Measurements from ENCODE around the gene CENPL. TPM values are rescaled to one million over a fixed set of nuclear protein-coding genes. Genes with fewer than 3 reads are reported as not detected.
"Not testable (repeated sequence)": the region's sequence is repeated elsewhere in the genome, so short reads cannot be mapped to it uniquely, and the experiment has no call there.

Gene CENPL
- total RNA-seq, 1 donor from 2014 or later = 7.2 TPM

DNA sequence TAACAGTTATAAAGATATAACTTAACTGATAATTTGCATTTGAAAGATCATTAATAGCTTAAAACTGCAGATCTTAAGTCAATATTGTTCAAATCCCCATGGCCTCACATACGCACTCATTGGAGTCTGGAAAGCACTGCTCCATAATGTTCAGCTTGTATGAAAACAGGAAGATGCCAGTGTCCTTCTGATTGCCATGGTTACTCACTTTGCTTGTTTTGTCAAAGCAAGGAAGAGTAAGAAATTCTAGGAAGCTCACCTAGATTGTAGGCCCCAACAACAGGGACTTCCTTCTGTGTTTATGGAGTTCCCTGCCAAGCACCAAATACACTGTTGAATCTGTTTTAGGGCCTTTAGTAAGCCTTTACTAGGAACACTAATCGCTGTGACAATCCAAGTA, 32.2 kb upstream of the CENPL start:
- no peak for ATAC-seq

DNA sequence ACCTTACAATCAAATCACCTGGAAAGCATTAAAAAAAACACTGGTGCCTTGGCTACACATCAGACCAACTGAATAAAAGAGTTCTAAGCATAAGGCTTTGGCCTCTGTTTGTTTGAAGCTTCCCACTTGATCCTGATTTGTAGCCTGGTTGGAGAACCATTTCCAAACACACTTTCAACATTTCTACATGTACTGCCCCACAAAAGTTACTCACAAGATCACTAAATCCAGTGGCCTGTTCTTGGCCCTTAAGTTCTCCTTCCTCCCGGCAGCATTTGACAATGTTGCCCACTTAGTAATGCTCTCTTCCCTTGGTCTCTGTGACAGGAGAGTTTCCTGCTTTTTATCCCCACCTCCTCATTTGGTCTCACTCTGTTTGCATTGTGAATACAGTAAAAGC, 31.3 kb upstream of the CENPL start:
- no peak for ATAC-seq

DNA sequence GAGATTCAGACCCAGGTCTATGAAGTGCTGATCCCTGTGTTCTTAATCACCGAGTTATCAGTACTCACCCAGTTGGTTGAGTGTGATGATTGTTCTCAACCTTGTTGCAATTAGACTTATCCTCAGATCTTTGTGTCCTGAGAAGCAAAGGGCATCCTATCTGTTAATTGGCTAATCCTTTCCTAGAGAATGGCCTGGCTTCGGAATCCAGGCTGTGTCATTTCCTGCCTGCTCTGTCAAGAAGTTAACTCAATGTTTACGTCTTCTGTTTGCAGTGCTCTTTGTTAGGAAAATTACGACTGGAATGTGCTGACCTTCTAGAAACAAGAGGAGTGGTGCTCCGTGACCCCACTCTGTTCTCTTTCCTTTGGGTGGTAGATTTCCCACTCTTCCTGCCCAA, 28.4 kb upstream of the CENPL start:
- ATAC-seq = no peak

DNA sequence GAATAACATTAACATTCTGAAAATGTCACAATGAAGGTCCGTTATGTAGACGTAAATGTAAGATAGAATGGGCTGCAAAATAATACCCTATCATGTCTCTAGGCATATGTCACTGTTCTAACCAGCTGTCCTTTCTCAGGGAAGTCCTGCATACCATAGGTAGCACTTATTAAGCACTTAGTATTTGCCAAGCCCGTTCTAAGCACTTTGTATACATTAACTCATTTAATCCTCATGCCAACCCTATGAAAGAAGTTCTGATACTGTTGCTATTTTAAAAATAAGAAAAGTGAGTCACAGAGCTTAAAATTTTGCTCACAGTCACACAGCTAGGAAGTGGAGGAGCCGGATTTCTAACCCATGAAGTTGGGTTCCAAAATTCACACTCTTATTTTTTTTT, 27.4 kb upstream of the CENPL start:
- peak; percentile 82 for ATAC-seq

DNA sequence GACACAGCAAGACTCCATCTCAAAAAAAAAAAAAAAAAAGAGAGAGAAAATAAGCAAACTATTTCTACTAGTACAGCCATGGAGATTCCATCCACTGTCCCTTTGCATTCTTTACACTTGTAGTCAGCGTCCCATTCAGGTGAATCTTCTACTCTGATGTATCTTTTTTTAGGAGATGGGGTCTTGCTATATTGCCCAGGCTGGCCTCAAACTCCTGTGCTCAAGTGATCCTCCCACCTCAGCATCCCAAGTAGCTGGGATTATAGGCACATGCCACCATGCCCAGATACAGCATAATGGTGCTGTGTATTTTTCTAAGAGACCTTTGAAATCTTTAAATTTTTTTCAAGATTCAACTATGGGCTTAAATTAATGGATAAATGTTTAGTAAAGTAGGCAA, 8.1 kb upstream of the CENPL start:
- ATAC-seq = no peak

DNA sequence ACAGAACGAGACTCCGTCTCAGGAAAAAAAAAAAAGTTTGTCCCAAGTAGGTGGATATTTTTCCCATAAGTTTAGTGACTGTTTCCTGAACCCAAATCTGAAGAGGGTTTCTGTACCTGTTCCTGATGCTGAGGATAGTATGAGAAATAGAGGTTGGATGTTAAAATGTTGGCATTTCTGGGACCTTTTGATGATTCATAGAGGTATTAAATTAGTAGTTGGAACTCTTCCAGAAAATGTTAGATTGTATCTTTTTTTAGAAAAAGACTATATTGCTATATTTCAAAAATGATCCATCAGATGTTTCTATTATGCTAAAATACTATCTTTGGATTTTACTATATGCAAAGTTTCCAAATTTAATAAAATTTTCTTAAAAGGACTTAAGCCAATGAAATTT, 2.9 kb upstream of the CENPL start:
- no peak for ATAC-seq

DNA sequence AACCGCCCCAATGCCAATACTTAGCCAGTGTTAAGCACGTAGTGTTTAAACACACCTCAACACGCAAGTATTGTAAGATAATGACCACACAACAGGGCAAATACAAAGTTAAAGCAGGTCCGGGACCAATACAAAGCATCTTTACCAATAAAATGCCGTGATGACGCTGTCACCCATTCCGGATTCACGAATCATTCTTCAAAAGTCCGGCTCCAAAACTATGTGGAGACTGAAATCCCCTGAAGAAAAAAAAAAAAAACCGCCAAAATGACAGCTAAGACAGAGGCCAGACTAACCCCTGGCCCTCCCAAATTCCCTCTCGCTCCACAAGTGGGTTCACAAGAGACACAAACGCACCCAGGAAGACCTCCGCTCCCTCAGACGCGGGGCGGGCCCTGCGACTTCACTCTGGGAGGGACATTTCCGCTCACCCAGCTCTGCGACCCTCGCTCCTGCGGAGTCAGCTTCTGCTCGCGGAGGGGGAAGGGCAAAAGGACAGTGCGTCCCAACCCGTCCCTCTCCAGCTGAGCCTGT, 835 bp downstream of the CENPL start:
- no peak for ATAC-seq

DNA sequence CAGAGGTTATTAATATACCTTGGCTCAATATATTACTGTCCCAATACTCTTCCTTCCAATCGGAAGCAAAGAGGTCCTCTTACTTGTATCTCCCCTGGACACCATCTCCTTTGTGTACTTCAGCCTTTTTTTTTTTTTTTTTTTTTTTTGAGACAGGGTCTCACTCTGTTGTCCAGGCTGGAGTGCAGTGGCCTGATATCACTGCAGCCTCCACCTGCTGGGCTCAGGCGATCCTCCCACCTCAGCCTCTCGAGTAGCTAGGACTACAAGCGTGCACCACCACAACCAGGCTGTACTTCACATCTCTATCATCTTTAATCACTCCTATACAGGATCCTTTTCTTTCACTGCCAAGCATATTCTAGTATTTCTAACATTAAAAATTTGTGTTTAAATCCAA, 3.0 kb downstream of the CENPL start:
- ATAC-seq = no peak

DNA sequence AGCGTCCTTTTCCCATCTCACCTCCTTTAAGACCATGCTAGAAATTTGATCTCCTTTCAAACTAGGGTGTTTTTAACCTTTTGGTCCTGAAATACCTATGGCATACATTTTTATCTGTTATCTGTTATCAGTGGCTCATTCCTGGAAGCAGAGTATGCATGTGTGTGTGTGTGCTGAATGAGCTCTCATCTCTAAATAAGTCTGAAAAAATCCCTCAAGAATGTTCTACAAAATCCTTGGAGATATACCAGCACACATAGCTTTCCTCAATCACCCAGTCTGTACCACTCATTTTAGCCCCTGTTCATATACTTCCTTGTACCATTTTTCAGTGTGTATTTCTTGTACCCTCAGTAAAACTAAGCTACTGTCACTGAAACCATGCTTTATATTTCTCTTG, 6.2 kb downstream of the CENPL start:
- ATAC-seq = no peak

DNA sequence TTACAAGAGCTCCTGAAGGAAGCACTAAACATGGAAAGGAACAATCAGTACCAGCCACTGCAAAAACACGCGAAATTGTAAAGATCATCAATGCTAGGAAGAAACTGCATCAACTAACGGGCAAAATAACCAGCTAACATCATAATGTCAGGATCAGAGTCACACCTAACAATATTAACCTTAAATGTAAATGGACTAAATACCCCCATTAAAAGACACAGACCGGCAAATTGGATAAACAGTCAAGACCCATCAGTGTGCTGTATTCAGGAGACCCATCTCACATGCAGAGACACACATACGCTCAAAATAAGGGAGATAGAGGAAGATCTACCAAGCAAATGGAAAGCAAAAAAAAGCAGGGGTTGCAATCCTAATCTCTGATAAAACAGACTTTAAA, 11.0 kb downstream of the CENPL start:
- ATAC-seq = not testable (repeated sequence)

DNA sequence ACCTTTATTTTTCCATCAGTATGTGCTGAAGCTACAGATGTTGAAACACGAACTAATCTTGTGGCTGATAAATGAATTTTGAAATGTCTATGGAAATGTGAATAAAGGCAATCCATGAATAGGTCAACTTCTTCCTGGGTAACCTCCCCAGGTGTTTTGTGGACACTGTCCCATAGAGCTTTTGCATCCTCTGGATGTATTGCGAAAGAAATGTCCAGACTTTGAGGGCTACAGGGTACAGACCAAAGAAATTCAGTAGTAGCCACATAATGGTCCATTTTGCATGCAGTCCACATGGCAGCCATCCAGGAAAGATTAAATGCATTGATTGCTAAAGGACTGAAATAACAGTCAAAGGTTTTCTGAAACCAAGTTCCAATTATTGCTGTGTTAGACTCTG, 21.7 kb downstream of the CENPL start:
- no peak for ATAC-seq

DNA sequence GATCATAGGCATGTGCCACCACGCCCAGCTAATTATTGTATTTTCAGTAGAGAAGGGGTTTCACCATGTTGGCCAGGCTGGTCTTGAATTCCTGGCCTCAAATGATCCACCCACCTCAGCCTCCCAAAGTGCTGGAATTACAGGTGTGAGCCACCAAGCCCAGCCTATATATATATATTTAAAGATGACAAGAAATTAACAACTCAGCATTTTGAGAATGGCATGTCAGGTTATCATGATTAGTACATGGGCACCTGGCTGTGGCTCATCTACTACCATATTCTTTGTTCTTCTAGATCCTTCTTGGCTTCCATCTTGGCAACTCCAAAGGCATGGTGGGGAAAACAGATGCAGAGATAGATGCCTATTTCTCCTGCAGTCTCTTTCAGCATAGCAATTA, 24.7 kb downstream of the CENPL start:
- ATAC-seq = not testable (repeated sequence)

DNA sequence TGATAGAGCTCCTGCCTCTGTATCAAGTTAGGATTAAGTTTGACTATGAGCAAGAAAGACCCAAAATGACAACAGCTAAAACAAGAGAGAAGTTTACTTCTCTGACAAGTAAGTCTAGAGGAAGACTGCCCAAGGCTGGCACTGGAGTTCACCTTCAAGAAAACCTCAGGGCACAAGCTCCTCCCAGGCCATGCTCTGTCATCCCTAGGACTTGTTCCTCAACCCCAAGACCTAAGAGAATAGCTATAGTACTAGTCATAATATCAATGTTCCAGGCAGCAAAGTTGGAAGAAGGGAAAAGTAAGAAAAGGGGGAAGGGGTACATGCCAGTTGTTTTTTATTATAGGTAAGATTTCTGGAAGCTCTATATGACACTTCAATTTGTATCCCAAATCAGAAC, 26.6 kb downstream of the CENPL start:
- ATAC-seq = peak; percentile 71

DNA sequence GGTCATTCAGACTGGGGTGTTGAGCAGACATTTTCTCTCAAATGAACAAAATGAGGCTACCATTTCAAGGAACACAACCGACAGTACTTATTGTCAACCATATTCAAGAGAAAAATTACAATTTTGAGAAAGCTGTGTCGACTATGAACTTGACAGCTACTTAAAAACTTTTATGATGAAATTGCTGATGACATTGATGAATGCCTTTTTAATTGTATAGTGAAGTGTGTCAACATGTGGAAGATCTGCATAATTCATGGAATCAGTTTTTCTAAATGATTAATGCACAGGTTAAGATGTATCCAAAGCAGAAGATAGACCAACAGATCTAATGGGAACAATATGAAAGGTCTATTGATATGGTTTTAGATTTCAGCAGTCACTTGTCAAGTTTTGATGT, 34.8 kb downstream of the CENPL start:
- no peak for ATAC-seq

DNA sequence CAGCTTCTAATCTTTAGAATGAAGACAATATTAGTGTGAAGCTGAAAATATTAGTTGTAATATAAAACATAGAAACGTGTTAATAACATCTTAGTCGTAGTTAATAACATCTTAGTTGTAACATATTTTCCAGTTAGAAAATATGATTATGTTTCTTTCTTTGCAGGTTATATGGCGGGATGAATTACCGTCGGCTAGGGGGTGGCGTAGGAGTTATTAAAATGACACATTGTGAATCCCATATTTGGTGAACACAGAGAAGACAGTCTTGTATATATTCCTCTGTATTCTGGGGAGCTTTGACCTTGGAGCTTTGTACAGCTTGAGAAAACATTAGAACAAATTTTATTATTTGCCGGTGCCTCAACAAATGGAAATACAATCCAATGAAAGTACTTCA, 39.7 kb downstream of the CENPL start:
- no peak for ATAC-seq

DNA sequence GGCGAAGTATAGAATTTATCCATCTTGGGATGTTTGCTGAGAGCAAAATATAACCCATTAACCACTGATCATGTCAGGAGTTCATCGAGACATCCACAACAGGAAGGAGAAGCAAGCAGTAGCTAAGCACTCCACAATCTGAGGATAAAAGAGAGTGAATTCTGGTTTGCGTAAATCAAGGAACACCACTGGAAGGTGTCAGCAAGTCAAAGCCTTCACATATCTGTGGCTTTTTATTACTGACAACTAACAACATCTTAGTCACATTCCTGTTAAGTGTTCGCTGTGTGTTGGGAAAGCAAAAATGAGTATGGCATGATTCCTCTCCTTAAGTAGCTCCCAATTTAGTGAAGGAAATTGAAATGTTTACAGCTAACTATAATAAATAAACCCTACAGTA, 44.7 kb downstream of the CENPL start:
- no peak for ATAC-seq

DNA sequence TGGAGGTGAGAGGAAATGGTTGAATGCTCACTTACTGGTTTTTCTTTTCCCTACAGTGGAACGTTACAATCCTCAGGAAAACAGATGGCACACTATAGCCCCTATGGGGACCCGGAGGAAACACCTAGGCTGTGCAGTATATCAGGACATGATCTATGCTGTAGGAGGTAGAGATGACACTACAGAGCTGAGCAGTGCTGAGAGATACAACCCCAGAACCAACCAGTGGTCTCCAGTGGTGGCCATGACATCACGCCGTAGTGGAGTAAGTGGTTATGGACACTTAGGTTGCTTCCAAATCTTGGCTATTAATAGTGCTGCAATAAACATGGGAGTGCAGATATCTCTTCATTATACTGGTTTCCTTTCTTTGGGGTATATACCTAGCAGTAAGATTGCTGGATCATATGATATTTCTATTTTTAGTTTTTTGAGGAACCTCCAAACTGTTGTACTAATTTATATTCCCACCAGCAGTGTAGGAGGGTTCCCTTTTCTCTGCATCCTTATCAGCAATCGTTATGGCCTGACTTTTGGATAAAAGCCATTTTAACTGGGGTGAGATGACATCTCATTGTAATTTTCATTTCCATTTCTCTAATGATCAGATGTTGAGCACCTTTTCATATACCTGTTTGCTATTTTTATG, 49.0 kb downstream of the CENPL start:
- no peak for ATAC-seq

DNA sequence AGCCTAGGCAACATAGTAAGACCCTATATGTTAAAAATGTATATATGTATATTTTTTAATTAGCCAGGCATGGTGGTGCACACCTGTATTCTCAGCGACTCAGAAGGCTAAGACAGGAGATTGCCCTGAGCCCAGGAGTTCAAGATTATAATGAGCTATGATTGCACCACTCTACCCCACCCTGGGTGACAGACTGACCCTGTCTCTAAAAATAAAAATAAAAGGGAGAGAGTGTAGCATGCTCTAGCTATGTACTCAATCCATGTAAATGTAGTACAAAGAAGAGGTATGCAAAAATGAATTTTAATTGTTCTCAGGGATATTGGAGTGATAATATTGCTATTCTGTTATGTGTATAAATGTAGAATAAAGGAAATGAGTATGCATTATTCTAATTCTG, 53.1 kb downstream of the CENPL start:
- no peak for ATAC-seq

DNA sequence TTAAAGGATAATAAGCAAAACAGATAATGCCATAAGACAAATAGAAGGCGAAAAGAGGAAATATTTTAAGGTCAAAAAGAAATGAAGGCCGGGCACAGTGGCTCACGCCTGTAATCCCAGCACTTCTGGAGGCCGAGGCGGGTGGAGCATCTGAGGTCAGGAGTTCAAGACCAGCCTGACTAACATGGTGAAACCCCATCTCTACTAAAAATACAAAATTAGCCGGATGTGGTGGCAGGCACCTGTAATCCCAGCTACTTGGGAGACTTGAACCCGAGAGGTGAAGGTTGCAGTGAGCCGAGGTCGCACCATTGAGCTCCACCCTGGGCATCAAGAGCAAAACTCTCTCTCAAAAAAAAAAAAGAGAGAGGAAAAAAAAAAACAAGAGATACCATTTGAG, 54.4 kb downstream of the CENPL start:
- ATAC-seq = not testable (repeated sequence)

DNA sequence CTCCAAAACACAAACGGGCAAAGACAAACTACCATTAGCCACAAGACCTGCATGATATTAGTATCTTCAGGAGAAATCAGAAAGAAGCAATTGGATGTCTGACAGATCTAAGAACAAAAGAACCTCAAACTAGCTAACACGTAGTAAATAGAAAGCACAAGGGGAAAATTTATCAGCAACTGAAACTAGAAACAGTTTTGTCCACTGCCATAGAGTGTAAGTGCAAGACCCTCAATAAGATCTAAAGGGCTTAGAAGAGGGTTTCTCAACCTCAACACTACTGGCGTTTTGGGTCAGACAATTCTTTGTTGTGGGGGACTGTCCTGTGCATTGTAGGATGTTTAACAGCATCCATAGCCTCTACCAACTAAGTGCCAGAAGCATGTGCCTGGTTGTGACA, 55.9 kb downstream of the CENPL start:
- no peak for ATAC-seq

DNA sequence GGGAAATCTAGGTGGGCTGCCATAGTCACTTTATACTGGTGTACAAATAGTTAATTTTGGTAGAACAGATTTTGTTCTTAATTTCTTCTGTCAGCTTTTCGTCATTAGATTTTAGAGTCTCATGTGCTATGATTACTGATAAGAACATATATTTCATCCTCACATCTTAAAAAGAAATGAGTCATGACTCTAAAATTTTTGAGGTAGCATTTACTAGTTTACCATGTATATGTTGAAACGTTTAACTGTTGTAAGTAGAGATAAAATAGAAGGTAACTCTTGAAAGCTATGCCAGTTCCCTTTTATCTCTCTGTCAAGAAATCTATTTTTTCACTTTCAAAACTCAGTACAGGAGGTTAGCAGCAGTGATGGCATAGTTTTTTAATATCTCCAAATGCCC, 56.5 kb downstream of the CENPL start:
- no peak for ATAC-seq

DNA sequence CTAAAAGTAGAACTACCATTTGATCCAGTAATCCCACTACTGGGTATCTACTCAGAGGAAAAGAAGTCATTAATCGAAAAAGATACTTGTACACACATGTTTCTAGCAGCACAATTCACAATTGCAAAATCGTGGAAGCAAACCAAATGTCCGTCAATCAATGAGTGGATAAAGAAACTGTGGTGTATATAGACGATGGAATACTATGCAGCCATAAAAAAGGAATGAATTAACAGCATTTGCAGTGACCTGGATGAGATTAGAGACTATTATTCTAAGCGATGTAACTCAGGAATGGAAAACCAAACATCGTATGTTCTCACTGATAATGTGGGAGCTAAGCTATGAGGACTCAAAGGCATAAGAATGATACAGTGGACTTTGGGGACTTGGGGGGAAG, 60.4 kb downstream of the CENPL start:
- not testable (repeated sequence) for ATAC-seq

DNA sequence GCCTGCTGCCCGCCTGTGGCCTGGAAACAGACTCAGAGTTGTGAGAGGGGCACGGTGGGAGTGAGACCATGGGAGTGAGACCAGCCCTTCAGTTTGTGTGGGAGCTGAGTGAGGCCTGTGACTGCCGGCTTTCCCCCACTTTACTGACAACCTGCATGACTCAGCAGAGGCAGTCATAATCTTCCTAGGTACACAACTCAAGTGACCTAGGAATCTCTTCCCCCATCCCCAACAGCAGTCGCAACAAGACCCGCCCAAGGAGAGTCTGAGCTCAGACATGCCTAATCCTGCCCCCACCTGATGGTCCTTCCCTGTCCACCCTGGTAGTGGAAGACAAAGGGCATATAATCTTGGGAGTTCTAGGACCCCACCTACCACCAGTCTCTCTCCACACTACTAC, 65.7 kb downstream of the CENPL start:
- ATAC-seq = no peak

DNA sequence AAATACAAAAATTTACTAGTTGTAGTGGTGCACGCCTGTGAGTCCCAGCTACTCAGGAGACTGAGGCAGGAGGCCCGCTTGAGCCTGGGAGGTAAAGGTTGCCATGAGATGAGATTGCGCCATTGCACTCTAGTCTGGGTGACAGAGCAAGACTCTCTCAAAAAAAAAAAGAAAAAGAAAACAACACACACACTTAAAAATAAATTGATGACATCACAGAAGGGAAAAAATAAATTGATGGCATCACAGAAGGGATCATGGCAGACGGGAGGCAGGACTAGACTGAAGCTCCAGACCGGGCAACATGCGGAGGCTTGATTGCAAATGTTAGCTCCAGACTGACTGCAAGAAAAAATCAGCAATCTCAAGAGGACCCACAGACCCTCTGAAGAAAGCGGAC, 66.6 kb downstream of the CENPL start:
- no peak for ATAC-seq

DNA sequence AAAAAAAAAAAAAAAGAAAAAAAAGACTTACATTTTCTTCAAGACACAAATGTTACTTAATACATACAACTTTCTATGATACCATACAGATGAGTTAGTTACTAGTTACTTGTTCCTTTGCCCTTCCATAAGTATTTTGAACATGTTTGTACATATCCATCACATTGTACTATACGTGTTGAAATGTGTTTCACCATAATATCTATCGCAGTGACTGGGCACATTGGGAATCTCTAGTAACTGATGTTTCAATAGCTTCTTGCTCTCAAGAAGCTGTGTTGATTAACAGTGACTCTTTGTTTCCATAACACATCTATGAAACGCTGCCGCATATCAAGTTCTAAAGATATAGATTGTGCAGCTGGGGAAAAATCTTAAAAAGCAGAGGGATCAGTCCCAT, 67.0 kb downstream of the CENPL start:
- ATAC-seq = no peak
